GM12872 (cell line): Measurements from ENCODE around the gene RPL27.

ENCODE experiments used
- TF ChIP-seq, protein P1 (sequence below): IDR thresholded peaks from 3 replicates; pipeline ENCODE4 v1.5.1; 2011; ENCODE audit warnings: low read depth, mild to moderate bottlenecking, low read length, moderate library complexity; ENCODE audit not compliant: insufficient read depth

The RPL27 gene

DNA sequence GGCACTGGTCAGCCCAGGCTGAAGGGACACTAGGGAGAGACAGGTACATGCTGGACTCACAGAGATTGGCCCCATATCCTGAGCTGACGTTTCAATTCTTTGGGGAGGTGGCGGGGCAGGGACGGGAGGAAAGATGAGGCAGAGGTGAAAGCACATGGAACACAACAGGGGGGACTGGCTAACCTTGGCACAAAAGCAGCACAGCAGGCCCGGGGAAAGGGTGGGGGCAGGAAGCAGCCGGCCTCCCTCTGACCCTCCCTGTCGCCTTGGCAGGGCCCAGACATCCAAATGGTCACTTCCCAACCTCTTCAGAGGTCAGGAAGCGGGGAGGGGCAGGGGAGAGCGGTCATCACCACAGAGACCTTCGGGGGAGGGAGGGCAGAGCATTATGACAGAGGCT lies 17.4 kb downstream of the RPL27 start:
- TF ChIP-seq, protein P1, sequence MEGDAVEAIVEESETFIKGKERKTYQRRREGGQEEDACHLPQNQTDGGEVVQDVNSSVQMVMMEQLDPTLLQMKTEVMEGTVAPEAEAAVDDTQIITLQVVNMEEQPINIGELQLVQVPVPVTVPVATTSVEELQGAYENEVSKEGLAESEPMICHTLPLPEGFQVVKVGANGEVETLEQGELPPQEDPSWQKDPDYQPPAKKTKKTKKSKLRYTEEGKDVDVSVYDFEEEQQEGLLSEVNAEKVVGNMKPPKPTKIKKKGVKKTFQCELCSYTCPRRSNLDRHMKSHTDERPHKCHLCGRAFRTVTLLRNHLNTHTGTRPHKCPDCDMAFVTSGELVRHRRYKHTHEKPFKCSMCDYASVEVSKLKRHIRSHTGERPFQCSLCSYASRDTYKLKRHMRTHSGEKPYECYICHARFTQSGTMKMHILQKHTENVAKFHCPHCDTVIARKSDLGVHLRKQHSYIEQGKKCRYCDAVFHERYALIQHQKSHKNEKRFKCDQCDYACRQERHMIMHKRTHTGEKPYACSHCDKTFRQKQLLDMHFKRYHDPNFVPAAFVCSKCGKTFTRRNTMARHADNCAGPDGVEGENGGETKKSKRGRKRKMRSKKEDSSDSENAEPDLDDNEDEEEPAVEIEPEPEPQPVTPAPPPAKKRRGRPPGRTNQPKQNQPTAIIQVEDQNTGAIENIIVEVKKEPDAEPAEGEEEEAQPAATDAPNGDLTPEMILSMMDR = no peak

DNA sequence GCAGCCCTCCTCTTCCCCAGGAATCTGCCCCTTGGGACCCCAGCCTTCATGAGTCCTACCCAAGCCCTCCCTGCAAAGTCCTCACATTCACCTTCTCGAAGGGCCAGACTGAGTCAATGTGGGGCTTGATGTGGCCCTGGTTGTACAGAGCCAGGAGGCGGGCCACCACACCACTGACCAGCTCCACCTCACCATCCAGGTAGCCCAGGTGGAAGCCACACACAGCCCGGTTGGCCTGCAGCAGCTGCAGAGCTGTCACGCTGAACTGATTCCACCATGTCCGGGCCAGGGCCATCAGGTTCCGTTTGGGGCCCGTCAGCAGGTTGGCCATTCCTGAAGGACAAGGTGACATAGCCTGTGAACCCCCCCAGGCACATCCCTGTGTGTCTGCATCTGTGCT lies 18.0 kb downstream of the RPL27 start:
- TF ChIP-seq, protein P1 = no peak

DNA sequence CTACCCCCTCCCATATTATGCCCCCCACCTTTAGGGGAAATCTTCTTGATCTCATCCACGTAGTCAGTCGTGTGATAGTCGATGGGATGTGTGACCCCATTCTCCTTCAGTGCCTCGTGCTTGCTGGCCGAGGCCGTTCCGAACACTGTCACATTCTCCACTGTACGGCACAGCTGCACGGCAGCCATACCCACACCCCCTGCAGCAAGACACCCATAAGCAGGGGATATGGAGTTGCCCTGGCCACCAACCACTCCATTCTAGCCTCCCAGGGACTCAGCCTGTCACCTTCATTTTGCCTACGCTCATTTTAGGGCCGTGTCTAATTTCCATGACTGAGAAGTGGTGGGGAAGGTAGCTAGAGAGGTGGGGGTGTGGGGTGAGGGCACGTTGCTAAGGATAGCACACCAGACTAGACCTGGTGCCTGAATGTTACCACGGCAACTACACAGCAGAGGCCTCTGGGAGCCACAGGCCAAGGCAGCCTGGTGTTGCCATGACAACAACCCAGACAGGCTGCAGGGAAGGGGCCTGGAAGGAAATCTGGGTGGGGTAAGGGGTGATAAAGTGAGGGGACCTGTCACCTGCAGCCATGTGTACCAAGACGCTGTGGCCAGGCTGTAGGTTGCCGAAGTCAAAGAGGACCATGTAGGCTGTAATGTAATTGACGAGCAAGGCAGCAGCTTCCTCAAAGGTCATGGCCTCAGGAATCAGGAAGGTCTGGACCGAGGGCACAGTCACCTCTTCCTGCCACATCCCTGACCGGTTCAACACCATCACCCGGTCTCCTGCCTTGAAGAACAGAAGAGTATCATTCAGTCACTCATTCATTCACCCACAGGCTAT lies 20.0 kb downstream of the RPL27 start:
- TF ChIP-seq, protein P1 = no peak

DNA sequence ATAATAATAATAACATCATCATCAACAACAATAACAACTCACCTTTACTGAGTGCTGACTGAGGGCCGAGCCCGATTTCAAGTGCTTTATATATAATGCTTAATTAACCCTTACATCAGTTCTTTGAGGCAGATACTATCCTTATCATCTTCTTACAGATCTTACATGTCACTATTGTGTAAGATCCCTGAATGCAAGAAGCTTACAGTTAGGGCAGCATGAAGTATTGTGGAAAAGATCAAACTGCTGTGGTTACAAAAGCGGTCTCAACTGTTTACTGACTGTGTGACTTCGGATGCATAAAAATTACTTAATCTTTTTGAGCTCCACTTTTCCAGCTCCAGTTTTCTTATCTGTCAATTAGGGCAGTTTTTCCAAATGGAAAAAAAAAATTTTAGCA lies 20.7 kb downstream of the RPL27 start:
- TF ChIP-seq, protein P1 = no peak

DNA sequence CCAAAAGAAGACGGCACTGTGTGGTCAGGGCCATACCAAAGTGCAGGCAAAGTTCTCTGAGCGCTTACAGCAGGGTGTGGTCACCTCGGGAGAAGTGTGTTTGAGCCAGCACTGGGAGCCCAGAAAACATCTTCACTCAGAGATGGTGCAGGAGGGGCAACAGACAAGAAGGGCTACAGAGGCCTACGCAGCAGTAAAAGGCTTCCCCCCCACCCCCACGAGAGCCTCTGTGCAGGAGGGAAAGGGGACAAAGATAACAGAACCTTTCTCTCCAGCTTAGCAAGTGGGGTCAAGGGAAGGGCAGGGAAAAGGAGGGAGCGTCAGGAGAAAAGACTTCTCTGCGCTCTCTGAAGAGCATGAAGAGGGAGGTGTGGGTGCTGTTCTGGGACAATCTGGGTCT lies 21.2 kb downstream of the RPL27 start:
- TF ChIP-seq, protein P1 = no peak

DNA sequence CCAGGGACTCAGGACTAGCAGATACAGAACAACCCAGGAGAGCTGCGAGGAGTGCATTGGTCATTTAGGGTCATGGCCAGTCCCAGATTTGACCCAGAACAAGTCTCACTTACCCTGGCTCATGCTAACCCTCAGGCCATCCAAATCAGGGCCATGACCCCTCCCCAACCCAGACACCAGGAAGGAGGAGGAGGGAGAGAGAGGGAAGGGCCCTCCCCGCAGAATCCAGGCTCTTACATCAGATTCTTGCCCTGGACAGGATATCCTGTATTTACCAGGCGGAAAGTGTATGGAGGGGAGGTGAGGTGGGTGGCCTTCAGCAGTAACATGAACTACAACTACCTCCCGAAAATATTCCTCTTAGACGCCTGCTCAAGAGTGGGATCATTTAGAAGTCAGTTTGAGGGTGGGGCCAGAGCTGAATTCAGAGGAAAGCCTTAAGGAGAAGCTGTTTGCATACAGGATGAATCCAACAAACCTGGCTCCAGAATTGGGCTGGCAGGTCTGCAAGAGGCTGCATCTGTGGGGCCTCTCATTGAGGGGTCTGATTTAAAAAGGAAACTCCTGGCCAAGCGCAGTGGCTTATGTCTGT lies 21.9 kb downstream of the RPL27 start:
- TF ChIP-seq, protein P1 = no peak

DNA sequence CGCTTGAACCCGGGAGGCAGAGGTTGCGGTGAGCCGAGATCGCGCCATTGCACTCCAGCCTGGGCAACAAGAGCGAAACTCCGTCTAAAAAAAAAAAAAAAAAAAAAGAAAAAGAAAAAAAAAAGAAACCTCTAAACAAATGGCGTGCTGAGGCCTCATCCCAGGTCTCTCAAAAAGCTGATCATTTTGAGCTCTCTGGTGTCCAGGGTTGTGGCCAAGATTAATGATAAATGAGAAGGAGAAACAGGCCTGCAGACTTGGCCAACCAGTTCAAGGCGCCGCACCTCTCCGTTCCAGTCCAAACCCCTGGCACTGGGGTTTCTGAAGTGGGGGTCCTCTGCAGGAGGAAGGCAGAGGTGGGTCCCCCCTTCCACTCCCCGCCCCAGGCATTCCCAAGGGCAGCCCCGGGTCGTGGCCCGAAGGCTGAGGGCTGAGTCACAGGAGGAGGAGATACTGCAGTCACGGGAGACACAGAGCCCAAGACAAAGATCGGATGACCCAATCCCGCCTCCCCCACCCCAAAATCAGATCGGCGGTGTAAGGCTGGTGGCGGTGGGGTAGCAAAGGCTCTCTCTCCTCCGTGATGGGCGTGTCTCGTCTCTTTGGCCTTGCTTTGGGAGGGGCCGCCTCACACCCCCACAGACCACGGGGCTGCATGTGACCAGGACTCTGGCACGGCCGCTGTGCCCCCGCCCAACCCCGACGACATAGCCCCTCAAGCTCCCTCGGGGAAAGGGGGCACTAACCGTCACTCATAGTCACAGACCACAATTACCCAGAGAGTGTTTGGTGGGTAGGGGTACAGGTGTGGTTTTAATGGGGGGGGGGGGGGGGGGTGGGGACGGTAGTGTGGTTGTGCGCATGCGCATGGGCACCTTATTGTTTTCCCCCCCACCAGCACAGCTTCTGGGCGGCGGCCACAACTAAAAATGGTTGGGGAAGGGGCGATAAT lies 22.8 kb downstream of the RPL27 start:
- TF ChIP-seq, protein P1 = no peak
